Urinary bladder (tissue), 4 donors: ENCODE measurements around the gene GAB2. TPM values are rescaled to one million over a fixed set of nuclear protein-coding genes. Genes with fewer than 3 reads are reported as not detected.
"Not testable (repeated sequence)": the region's sequence is repeated elsewhere in the genome, so short reads cannot be mapped to it uniquely, and the experiment has no call there.

Experiments
- DNase-seq: peaks from one replicate; pipeline ENCODE4 v3.0.0-alpha.2; 2015; ENCODE audit errors: extremely low spot score
- H3K27ac ChIP-seq: one replicate; pipeline ENCODE4 v1.5.1; 2013; ENCODE audit warnings: low read depth, mild to moderate bottlenecking, moderate library complexity
- H3K36me3 ChIP-seq: one replicate; pipeline ENCODE4 v1.6.1; 2013; ENCODE audit warnings: mild to moderate bottlenecking, moderate library complexity; ENCODE audit not compliant: insufficient read depth
- H3K4me1 ChIP-seq: one replicate; pipeline ENCODE4 v1.6.1; 2013; ENCODE audit warnings: mild to moderate bottlenecking, moderate library complexity; ENCODE audit not compliant: insufficient read depth
- H3K4me3 ChIP-seq: one replicate; pipeline ENCODE4 v1.5.1; 2013; ENCODE audit warnings: low read depth, low read length
- WGBS: extraction: QIAGEN DNeasy Blood & Tissue Kit; methylation state at CpG from one replicate; pipeline ENCODE4 v1.1.7; 2013; 5-methylcytosine and 5-hydroxymethylcytosine counted together
- polyA plus RNA-seq: library from polyadenylated mRNA; stranded (reverse); fragments of 200-250 nt; gene quantifications from one replicate; pipeline ENCODE4 v1.2.3, GENCODE V29; 2013
- total RNA-seq: library from RNA; depleted of rRNA; stranded (reverse); fragments of >200 nt; gene quantifications from one replicate; pipeline ENCODE4 v1.2.3, GENCODE V29; 2014
- donor health status: healthy with polysubstance abuse.
- donor health status: healthy.

GAB2 gene
- total and polyA plus RNA-seq, 2 donors, result 13.2 to 16.8 TPM

GRCh38 chr11:78361228-78361627 is 56.4 kb downstream of the GAB2 start:
- no peak for DNase-seq
- WGBS, result 85% methylated on average over 2 of the region's 2 CpGs
- Histone ChIP-seq H3K27ac (no peak overlapping the region), H3K4me3 (no peak overlapping the region), H3K36me3 (no peaks in the 10 kb centered on the region), H3K4me1 (no peaks in the 10 kb centered on the region)

- Histone ChIP-seq H3K36me3 (no peaks in the 10 kb centered on the region), H3K4me1 (no peaks in the 10 kb centered on the region), H3K4me3 (no peak overlapping the region), H3K27ac (no peak overlapping the region)
- DNase-seq, result no peak
- 90% methylated on average over 3 of the region's 3 CpGs for WGBS
Observed at GRCh38 chr11:78359921-78360320, 57.7 kb downstream of the GAB2 start.

- WGBS, result 100% methylated on average over 2 of the region's 3 CpGs
- not testable (repeated sequence) for H3K4me3 ChIP-seq, H3K27ac ChIP-seq, DNase-seq, H3K4me1 ChIP-seq, H3K36me3 ChIP-seq
Observed at GRCh38 chr11:78357924-78358323, 59.7 kb downstream of the GAB2 start.

- not testable (repeated sequence) for H3K27ac ChIP-seq, DNase-seq, H3K4me3 ChIP-seq, H3K4me1 ChIP-seq, H3K36me3 ChIP-seq
- WGBS, result 98% methylated on average over 1 of the region's 1 CpG
Observed at GRCh38 chr11:78357425-78357824, 60.2 kb downstream of the GAB2 start.

GRCh38 chr11:78355742-78356141 is 61.9 kb downstream of the GAB2 start:
- H3K4me3 ChIP-seq, DNase-seq, H3K27ac ChIP-seq, H3K4me1 ChIP-seq, H3K36me3 ChIP-seq: not testable (repeated sequence)
- 91% methylated on average over 3 of the region's 3 CpGs for WGBS

- WGBS, result 93% methylated on average over 6 of the region's 6 CpGs
- H3K4me1 ChIP-seq, result no peaks in the 10 kb centered on the region
Observed at GRCh38 chr11:78355309-78355705, 62.3 kb downstream of the GAB2 start.

GRCh38 chr11:78354408-78355308 is 63.0 kb downstream of the GAB2 start:
- Histone ChIP-seq H3K4me3 (no peak overlapping the region), H3K4me1 (no peaks in the 10 kb centered on the region), H3K27ac (no peak overlapping the region), H3K36me3 (no peaks in the 10 kb centered on the region)
- 73% methylated on average over 7 of the region's 7 CpGs for WGBS
- DNase-seq, result no peak

More at GRCh38 chr11:78355309-78355705, 62.3 kb downstream of the GAB2 start:
- no peaks in the 10 kb centered on the region for H3K36me3 ChIP-seq
- H3K27ac ChIP-seq, result no peak overlapping the region
- DNase-seq, result no peak
- no peak overlapping the region for H3K4me3 ChIP-seq

- Histone ChIP-seq H3K4me1 (no peaks in the 10 kb centered on the region), H3K4me3 (no peak overlapping the region), H3K36me3 (no peaks in the 10 kb centered on the region), H3K27ac (no peak overlapping the region)
- no peak for DNase-seq
- WGBS, result 90% methylated on average over 14 of the region's 14 CpGs
Observed at GRCh38 chr11:78351979-78352841, 65.4 kb downstream of the GAB2 start.

GRCh38 chr11:78351193-78351592 is 66.4 kb downstream of the GAB2 start:
- Histone ChIP-seq H3K27ac (no peak overlapping the region), H3K4me1 (no peaks in the 10 kb centered on the region), H3K36me3 (no peaks in the 10 kb centered on the region), H3K4me3 (peak overlapping the region; percentile 12)
- WGBS, result 64% methylated on average over 3 of the region's 3 CpGs
- no peak for DNase-seq

GRCh38 chr11:78350646-78351165 is 66.9 kb downstream of the GAB2 start:
- DNase-seq, result peak; percentile 62
- Histone ChIP-seq H3K27ac (no peak overlapping the region), H3K36me3 (no peaks in the 10 kb centered on the region), H3K4me3 (peak overlapping the region; percentile 12), H3K4me1 (no peaks in the 10 kb centered on the region)
- 9% methylated on average over 7 of the region's 7 CpGs for WGBS

GRCh38 chr11:78350091-78350645 is 67.5 kb downstream of the GAB2 start:
- DNase-seq, result peak; percentile 59
- Histone ChIP-seq H3K4me3 (no peak overlapping the region), H3K4me1 (no peaks in the 10 kb centered on the region), H3K27ac (no peak overlapping the region), H3K36me3 (no peaks in the 10 kb centered on the region)
- 4% methylated on average over 6 of the region's 6 CpGs for WGBS

GRCh38 chr11:78349624-78350023 is 68.0 kb downstream of the GAB2 start:
- peak; percentile 18 for DNase-seq
- 15% methylated on average over 3 of the region's 3 CpGs for WGBS
- no peaks in the 10 kb centered on the region for H3K4me1 ChIP-seq
- peak overlapping the region; percentile 85 for H3K27ac ChIP-seq
- no peak overlapping the region for H3K4me3 ChIP-seq
- no peaks in the 10 kb centered on the region for H3K36me3 ChIP-seq

- 54% methylated on average over 3 of the region's 3 CpGs for WGBS
- Histone ChIP-seq H3K36me3 (no peaks in the 10 kb centered on the region), H3K4me1 (no peaks in the 10 kb centered on the region), H3K4me3 (no peak overlapping the region), H3K27ac (peak overlapping the region; percentile 85)
- DNase-seq, result no peak
Observed at GRCh38 chr11:78349114-78349513, 68.5 kb downstream of the GAB2 start.
